HG03439 (cell line): Measurements from ENCODE around the gene PHF21A.
"Not testable (repeated sequence)": the region's sequence is repeated elsewhere in the genome, so short reads cannot be mapped to it uniquely, and the experiment has no call there.

ENCODE experiments used
- ATAC-seq: cut with Tn5 transposase; IDR thresholded peaks from one replicate; pipeline ENCODE4 v1.9.1; 2021; ENCODE audit warnings: mild to moderate bottlenecking, moderate library complexity; ENCODE audit not compliant: unreplicated experiment

Gene PHF21A

DNA sequence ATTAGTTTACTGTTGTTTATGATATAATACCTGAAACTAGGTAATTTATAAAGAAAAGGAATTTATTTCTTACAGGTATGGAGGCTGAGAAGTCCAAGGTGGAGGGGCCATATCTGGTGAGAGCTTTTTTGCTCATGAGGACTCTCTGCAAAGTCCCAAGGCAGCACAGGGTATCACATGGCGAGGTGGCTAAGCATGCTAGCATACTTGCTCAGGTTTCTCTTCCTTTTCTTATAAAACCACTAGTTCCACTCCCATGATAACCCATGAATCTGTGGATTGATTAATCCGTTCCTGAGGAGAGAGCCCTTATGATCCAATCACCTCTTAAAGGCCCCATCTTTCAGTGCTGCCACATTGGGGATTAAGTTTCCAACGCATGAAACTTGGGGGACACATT is 82.7 kb downstream of the PHF21A start:
- ATAC-seq, result no peak

DNA sequence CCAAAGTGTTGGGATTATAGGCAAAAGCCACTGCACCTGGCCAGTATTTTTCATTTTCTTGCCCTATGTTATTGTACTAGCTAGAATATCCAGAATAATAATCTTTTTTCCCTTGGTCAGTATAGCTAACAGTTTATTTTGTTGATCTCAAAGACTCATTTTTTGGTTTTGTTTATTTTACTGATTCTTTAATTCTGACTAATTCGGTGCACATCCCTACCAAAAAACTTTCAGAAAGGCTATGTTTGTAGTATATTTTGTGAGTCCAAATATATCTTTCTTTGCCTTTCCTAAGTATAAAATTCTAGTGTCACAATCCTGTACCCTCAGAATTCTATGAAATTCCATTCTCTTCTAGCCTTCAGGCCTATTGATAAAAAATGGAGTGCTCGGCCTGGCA is 84.3 kb downstream of the PHF21A start:
- no peak for ATAC-seq

DNA sequence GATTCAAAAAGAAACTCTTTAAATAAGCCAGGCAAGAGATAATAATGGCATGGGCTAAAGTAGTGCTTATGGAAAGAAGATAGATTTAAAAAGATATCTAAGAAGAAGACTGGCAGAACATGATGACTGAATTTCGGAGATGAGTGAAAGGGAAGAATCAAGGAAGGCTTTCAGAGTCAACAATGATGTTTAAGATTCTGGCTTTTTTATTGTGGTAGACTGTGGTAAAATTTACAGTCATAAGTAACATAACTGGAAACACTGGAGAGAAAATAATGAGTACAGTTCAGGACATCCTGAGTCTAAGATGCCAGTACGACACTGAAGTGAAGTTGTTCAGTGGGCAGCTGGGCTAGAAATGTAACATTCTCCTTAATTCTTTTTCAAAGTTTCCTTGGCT is 85.2 kb downstream of the PHF21A start:
- ATAC-seq, result no peak

DNA sequence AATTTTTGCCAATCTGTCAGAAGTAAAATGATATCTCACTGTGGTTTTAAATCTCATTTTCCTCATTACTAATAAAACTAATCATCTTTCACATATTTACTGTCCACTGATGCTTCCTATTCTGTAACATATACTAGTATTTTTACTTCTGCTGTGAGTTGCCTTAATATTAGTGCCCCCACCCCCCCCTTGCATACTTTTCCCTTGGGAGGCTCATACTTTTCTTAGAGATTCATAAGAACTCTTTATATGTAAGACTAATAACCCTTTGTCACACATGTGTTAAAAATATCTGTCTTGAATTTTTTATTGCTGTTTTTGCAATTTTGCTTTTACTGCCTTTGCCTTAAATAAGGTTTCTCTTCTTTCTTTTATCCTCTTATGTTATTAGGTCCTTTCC is 87.2 kb downstream of the PHF21A start:
- ATAC-seq, result no peak

DNA sequence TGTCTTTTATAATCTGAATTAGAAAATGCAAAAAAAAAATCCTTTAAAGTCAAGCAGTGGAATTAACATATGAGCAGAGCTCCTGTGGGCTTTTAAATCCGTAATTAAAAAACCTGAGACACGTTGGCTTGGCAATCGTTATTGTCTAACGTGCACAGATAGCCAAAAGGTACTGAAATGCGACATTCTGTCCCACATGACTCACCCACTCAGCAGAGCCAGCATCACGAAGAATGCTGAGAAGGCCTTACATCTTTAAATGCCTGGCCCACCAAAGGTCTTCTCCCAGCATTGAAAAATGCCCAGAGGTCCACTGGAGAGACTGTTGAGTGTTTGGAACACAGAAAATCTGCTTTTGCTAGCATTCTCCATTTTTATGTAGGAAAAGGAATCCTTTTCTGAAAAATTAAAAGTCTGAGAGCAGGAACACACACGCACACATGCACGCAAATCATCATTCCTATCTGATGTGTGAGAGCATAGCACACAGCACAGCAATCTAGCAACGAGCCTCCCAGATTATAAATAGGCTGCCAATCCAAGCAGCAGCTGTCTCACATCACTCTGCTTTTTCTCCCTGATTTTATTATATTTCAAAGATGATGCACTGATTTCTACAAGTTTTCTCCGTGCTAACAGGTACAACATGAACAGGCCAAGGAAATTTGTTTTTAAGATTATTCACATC is 94.5 kb downstream of the PHF21A start:
- ATAC-seq, result no peak

DNA sequence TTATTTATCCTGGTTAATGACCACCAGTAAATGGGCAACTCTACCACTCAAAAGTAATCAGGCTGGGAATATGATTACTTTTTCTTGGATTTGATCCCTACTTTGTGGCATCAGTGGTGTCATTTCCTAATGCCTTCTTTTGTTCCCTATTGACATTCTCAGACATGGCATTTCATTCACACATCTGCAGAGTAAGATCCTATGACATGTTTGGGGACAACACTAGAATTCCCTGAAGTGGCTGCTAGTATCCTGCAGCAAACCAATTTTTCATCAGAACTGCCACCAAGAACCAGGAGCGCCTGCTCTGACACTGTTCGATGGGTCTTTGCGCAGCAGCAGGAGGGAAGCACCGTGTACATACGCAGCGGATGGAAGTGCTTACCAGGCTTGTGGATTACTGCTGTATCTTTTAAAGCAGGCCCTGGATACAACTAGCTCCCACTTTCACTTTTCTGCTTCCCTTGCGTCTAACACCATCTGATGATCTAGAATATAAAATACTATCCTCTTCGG is 101.1 kb downstream of the PHF21A start:
- ATAC-seq, result no peak

DNA sequence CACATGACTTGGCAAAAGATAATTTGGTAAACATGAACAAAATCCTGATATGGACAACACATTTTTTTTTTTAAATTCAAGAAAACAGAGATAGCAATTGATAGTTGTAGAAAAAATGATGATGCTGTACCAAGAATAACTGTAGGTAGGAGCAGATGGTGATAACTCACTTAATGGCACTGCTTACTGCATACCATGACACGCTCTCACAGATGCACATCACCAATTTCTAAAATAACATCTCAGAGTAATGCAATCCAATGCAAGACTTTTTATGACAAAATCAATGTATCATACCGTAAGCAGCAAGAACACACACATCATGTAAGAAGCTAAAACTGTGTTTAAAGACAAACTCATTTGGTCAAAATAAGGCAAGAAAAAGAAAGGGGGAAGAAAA is 102.6 kb downstream of the PHF21A start:
- no peak for ATAC-seq

DNA sequence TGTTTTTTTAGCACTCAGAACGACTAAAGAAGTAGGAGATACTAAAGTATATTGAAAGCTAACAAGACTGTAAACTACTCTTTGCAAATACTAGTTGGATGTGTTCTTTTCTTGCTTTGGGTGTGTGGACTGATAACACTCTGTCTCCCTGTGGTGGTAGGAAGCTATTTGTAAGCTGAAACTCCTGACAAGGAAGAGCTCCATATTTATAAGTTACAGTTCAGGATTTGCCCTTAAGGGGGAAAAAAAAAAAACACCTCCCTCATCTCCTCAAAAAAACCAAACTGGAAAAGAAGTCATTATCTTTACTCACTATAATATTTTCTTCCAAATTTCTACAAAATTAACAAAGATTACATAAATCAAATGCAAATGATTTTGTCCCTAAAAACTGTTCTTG is 103.9 kb downstream of the PHF21A start:
- ATAC-seq, result no peak

DNA sequence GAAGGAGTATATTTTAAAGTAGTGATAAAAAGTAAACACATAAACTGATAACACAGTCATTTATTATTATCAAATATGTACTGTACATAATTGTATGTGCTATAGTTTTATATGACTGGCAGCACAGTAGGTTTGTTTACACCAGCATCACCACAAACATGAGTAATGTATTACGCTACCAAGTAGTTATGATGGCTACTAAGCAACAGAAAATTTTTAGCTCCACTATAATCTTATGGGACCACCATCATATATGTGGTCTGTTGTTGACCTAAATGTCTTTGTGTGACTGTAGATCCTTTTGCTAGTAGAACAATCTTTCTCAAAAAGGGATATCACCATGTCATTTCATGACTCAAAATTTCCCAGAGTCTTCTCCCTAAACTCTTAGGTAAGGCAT is 105.3 kb downstream of the PHF21A start:
- ATAC-seq, result no peak

DNA sequence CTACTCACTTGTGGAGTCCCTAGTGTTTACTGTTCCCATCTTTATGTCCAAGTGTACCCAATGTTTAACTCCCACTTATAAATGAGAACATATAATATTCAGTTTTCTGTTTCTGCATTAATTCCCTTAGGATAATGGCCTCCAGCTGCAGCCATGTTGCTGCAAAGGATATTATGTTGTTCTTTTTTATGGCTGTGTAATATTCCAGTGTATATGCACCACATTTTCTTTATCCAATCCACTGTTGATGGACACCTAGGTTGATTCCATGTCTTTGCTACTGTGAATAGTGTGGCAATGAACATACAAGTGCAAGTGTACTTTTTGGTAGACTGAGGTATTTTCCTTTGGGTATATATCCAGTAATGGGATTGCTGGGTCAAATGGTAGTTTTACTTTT is 107.1 kb downstream of the PHF21A start:
- not testable (repeated sequence) for ATAC-seq

DNA sequence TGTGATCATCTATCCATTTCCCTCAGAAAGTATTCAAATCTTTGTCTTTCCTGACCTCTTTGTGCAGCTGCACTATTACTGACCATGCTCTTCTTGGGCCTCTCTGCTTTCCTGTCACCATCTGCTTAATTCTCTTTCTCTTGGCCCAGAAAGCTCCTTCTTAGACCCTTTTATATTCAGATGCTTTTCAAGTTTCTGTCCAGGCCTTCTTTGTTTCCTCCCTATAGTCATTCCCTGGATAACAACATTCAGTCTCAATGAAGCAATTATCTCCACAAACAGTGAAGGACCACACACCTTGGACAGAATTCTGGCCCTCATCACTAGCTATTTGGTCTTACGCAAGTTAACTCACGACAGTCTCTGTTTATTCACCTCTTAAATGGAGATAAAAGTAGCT is 109.1 kb downstream of the PHF21A start:
- ATAC-seq, result no peak

DNA sequence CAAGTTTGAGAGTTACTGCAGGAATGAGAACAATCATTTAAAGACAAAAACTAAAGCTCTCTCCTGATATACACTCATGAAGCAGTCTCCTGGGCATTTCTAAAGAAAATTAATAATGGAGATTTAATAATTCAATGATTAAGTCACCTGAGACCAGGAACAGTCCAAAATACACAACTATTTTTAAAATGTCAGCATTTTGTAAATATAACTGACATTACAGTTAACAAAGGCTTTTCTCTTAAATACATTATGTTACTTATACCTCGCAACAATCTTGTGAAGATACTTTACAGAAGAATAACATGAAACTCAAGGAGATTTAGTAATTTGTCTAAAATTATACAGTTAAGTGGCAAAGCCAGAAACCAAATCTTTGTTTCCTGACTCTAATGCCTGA is 111.2 kb downstream of the PHF21A start:
- no peak for ATAC-seq

DNA sequence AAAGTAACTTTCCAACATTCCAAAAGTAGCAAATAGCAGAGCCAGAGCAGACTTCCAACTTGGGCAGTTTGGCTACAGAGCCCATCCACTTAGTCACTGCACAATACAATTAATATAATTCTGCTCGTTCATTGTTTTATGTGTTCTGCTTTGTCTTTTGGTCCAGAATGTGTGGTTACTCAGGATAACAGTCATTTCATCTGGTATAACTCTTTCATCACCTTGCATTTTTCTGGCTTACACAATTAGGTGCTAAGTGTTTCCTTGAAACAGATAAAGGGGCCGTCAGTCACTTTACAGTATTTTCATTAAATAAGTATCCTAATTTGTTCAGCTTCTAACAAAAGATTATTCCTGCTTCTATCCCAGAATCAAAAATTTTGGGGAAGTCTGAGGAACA is 111.6 kb downstream of the PHF21A start:
- ATAC-seq, result no peak

DNA sequence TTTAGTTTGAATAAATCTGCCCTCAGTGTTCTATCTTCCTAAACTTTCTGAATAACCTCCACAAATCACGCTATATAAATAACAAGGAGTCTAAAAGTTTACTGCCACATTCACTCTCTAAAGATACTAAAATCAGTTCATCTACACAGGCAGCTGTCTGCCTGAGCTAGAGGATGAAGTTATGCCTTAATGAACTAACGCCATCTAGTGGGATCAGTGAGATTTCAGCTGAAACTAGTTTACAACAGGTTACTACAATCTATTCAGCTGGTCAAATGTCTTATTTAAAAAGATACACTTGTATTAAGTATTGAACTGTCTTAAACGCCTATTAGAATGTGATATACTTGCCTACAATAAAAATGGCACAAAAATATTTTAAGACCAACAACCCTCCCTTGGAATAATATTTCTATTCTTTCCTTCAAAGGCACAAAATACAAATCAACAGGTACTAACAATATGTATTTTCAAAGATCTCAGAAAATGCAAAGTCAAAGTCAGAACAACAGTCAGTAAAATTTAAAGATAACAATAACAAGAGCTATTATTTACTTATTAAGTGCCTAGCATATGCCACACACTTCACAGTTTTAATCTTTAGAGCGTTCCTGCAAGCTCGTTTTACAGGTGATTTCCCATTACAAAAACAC is 114.7 kb downstream of the PHF21A start:
- no peak for ATAC-seq

DNA sequence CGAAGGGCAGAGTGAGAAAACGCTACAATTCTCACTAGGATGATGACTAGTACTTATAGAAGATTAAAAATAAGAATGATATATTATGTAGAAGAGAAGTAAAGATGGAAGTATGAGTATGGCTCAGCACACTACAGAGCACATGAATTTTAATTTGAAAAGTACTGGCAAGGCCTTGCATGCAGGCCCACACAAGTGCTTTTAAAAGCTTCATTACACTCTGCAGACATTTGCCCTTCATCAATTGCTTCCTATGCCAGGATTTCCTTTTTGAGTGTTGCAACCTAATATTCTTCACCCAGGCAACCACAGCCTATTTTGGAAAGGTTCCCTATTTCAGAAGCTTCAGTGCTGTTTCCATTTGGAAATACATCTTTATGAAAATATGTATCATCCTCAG is 117.7 kb downstream of the PHF21A start:
- no peak for ATAC-seq

DNA sequence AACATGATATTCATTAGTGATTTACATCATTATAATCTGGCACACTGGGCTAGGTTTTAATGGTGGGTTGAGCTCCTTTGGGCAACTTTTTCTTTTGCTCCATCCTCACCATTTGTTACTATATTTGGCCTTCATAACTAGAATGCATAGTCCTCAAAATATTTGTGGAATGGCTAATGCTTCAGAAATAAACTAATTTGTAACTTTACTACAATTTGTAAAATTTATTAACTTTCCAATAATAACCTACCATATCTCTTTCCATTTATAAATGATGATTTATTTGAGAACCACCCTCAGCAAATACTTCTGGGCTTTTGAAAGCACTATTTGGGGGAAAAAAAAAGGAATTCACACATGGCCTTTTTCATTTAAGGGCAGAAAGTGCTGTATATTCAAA is 119.1 kb downstream of the PHF21A start:
- no peak for ATAC-seq

DNA sequence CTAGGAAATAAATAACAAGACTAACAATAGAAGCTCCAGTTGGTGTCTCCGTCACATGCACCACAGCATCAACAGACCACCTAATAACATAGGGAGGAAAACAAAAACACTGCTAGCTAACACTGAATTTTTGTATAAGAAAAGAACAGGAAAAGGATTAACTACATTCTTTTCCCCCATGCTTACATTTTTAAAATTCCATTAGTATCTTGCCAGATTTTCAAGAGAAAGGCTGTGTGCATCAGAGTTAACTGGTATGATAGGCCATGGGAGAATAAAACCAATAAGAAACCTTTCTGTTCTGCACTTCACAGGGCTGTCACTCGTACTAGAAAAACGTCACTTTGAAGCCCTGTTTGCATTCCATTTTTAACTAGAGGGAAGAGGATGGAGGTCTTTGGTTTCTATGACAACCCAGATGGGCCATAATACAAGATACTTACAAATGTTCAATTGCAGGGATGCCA is 119.8 kb downstream of the PHF21A start:
- no peak for ATAC-seq

DNA sequence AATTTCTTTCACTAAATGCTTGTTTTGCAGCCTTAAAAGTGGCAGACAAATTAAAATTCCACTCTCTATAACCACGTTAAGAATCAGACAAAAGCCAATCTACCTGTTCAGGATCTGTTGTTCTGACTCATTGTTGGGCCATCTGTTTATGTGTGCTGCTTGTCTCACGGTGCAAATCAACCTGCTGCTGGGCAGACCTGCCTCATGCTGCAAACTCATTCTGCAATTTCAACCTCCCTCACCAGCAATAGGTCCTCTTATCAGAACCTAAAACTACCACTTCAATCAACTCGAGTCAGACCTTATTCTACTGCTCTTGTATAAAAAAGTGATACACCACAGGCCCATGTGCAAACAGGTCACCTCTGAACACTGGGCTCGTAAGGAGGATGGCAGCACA is 123.7 kb downstream of the PHF21A start:
- no peak for ATAC-seq

DNA sequence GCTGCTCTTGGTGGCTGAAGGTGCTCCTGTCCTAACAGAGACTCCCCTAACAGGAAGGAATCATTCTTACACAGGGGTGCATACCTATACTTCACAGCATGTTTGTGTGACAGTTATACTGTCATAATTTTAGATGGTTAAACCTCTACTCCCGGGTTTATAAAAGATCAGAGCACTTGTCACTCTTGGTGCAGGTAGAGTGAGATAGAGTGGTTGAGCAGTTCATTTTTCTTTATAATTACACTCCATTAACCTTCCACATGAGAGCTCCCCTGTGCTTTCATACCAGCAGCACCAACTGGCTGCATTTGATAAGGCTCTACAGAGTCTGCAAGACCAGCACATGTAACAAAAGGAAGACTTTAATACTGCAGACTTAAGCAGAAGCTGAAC is 125.9 kb downstream of the PHF21A start:
- ATAC-seq, result no peak

DNA sequence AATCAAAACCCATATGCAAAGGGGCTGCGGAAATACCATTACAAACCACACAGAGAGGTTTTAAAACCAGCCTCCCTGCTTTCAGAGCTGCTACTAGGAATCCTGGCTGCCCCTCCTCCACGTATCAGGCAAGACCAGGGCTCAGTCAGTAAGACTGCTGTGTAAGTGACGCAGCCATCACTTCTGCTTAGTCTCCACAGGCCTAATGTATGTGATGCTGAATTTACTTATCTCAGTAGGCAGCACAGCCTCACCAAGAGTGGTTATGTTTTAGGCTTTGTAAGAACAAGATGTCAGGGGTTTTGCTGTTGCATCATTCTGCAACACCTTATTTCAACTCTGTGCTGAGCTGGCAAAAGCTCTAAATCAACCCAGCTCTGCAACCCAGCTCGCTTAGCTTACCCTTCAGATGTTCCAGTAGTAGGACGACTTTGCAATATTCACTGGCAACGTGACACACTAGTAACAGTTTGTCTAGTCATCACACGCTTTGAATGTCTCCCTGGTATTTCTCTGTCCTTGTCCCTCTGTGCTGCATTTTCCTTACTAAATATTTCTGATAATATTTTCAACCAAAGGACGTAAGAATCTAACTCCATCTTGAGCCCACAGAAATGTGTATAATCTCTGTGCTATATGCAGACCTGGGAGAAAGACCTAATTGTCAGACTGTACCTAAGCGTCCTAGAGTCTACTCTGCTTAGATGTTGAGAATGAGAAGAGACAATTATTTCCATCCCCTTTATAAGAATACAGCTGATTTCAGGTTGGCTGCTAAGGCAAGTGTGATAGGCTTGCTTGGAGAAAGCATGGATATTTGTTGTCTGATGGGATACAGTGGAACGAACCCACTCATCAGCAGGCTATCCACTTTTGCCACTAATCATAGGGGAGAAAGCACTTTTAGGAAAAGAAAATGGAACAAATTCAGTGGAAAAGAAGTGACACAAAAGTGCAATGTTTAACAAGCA is 126.6 kb downstream of the PHF21A start:
- ATAC-seq, result no peak

DNA sequence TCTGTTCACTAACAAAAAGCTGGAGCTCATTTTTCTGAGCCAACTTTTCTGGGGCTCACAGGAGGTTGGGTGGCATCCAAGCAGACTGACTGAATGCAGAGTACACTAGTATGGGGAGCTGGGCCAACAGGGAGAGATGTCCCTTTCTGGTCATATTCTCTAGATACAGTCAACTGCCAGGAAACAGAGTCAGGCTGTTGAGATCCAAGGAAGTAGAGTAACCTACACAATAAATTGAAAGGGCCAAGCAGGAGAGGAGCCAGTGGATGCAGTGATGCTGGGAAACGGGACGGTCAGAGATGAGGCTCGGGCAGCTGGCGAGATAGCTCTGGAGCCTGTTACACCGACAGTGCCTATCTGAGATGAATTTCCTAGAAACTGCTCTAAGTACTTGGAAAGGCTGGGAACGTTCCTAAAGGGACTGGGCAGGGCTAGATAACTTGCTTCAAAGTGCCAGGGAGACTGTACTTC is 127.7 kb downstream of the PHF21A start:
- ATAC-seq, result no peak
